Keratinocyte (primary cell): ENCODE measurements around the gene EGFL8.

Source experiments
- CTCF ChIP-seq, 3 experiments: IDR thresholded peaks in 1 of 3; conservative IDR thresholded peaks in 1 of 3; optimal IDR thresholded peaks in 1 of 3; 2 replicates in 2 of 3; 3 replicates in 1 of 3; pipeline versions ENCODE3 to v1.5.1; 2011; ENCODE audit warnings: low read length in 3 of 3, mild to moderate bottlenecking in 3 of 3, moderate library complexity in 2 of 3, control low read depth in 1 of 3, inconsistent platforms in 1 of 3; ENCODE audit not compliant: insufficient read depth in 2 of 3; ENCODE audit errors: extremely low read depth in 1 of 3
- EZH2 ChIP-seq: IDR thresholded peaks from one replicate; pipeline ENCODE4 v1.6.1; 2012; ENCODE audit warnings: inconsistent platforms, mild to moderate bottlenecking, low read length, moderate library complexity

GRCh38 chr6:32127409-32127716 is 37.0 kb upstream of the EGFL8 start:
- TF ChIP-seq CTCF (optimal IDR thresholded peaks at IDR 0.05 in 1 of 3, IDR thresholded peaks at IDR 0.05 in 1 of 3, conservative IDR thresholded peaks at IDR 0.05 in 1 of 3; ENCODE audit: extremely low read depth in 1 of 3, insufficient read depth in 2 of 3, low read length in 3 of 3) (no peak), EZH2 (no peak)
